Diencephalon (tissue), 1 donor: Measurements from ENCODE around the gene PSMC6. TPM values are rescaled to one million over a fixed set of nuclear protein-coding genes. Genes with fewer than 3 reads are reported as not detected.

ENCODE experiments used
- total RNA-seq: library from RNA; depleted of rRNA; stranded (reverse); fragments of >200 nt; gene quantifications from one replicate; pipeline ENCODE4 v1.2.3, GENCODE V29; 2014

The PSMC6 gene
- 115 TPM for total RNA-seq

DNA sequence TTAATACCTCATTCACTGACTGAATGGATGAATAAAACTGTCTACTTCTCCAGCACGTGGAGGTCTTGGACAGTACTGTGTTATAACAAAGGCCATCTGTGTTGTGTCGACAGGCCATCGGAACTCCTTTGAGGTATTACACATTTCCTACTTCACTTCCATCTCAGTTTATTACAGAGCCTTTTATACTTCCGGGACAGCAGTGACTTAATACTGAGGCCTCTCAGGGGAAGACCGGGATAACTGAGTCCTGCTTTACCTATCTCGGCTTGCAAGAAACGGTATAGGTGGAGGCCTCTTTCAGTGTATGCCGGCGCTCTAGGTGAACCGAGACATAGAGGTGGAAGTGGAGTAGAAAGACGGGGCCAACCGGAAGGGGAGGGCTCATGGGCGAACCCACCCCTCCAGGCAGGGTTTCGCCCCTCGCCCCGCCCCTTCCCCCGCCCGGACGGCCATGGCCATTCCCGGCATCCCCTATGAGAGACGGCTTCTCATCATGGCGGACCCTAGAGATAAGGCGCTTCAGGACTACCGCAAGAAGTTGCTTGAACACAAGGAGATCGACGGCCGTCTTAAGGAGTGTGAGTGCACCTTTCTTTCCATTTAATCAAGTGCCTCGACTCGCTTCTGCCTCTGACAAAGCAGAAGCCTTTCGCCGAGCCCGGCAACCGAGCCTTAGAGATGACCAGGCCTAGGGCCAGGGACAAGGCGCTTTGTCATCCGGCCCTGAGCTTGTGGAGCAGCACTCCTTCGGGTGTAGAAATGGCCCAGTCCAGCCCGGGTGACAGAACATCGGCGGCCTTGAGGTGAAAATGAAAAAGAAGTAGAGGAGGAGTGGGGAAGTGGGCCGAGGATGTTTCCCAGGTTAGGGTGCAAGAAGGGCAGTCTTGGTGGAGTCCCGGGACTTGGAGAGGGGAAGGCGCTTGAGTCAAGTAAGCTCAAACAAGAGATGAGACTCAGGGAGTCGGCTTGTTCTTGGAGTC lies at the start of gene PSMC6:
PSMC6 (plus strand) TSS at position 477 of the 983 bp plus-strand sequence; CDS start at position 497, 20 bp downstream.

DNA sequence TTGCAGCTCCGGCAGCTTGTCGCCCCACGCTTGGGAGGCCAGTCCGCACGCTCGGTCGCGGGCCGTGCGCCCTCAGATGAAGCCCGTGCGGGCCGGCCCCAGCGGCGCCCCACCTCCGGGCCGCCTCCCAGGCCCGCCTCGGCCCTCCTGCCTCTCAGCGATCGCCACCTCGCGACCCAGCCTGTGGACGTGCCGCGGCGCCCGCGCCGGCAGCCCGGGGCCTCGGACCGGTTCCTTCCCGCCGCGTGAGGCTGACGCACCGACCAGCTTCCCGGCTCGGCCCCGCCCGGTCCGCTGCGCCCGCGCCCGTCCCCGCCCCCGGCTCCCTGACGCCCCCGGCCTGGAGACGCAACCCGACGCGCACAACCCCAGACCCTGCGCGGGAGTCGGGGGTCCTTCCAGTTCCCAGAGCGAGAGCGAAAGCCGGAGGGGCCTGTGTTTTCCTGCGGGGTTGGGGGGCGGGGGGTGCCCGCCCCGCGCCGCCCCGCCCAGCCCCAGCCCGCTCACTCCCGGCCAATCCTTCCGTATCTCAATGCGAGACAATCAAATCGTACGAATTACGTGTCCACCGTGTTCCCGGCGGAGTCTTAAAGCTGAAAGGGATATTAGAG lies 11.4 kb upstream of the PSMC6 start, which contains the start of gene ERO1A:
ERO1A (minus strand) TSS at position 78 of the 611 bp plus-strand sequence; CDS start at position 1, 77 bp downstream.

DNA sequence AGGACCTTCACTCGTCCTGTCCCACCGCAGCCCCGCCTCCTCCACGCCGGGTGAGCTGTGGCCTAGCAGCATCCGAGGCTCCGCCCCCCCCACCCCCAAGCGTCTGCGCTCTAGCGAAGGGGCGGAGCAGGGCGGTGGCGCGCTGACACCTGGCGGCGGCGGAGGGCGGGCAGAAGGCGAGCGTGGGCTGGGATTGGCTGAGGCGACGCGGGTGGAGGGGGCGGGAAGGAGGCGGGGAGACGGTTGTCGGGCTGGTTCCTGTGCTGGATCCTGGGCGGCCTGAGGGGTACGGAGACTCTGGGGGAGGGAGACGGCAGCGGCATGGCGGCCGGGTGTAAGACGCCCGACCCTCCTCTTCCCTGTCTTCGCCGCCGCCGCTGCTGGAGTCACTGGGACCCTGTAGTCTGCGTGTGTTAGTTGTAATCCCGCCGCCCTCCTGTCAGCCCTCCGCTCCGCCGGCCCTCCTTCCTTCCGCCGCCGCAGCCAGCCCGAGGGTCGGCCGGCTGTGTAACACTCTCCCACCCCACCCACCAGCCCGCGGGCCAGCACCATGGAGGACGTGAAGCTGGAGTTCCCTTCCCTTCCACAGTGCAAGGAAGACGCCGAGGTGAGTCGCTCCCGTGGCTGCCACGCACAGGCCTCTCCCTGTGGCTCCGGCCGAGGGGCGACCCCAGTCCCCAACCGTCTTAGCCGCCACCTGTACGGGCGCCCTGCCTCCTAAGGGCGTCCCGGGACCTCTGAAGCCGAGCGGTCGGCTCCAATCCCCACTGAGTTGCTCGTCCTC lies 23.1 kb downstream of the PSMC6 start, which contains the start of gene STYX:
STYX (plus strand) TSS at position 242 of the 784 bp plus-strand sequence; CDS start at position 551, 309 bp downstream.

Other genes starting within 250 kb of the PSMC6 start
- 50.5 TPM for gene TXNDC16, start 154.7 kb upstream of the PSMC6 start, total RNA-seq
- gene GPR137C, start 154.4 kb upstream of the PSMC6 start, total RNA-seq: 43.4 TPM
- 36.7 TPM for gene ERO1A, start 11.6 kb upstream of the PSMC6 start, total RNA-seq
- 32.5 TPM for gene STYX, start 23.0 kb downstream of the PSMC6 start, total RNA-seq
- gene GNPNAT1, start 84.4 kb downstream of the PSMC6 start, total RNA-seq: 17.3 TPM
- 76.4 TPM for gene FERMT2, start 243.8 kb downstream of the PSMC6 start, total RNA-seq